Measurements from ENCODE around the gene LRSAM1. TPM values are rescaled to one million over a fixed set of nuclear protein-coding genes. Genes with fewer than 3 reads are reported as not detected.
A peak's percentile ranks its signal among the peaks of the same experiment; 100 is the strongest.

The LRSAM1 gene
- total RNA-seq, 1 donor from 2014 or later, result 6.7 TPM

DNA sequence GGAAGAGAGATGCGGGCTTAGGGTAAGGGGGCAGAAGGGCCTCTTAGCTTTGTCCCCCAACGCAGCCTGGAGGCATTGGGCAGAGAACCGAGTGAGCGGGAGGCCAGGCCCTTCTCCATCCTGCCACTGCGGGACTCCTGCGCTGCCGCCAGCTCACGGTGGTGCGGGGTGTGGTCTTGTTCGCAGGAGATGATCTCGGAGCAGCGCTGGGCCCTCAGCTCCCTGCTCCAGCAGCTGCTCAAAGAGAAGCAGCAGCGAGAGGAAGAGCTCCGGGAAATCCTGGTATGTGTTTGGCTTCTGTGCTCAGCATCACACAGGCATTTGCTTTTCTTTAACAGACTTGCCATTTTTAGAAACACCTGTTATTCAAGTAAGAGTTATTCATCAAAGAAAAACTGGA is 41.3 kb downstream of the LRSAM1 start:
- peaks cover 4% of the 10 kb centered on the region for H3K36me3 Mint-ChIP-seq
- peaks cover 33% of the 10 kb centered on the region for H3K4me1 Mint-ChIP-seq
- Histone ChIP-seq H3F3A (ENCODE audit: low read depth) (no peaks in the 10 kb centered on the region), H3K79me2 (ENCODE audit: low read depth) (no peaks in the 10 kb centered on the region), H3K36me3 (no peaks in the 10 kb centered on the region), H3K27ac (no peak overlapping the region), H4K20me1 (ENCODE audit: low read depth) (peaks cover 4% of the 10 kb centered on the region), H3K4me3 (no peak overlapping the region), H3K4me2 (peak overlapping the region; percentile 47), H2AFZ (replicated peaks) (no peak overlapping the region), H3K4me1 (peaks cover 13% of the 10 kb centered on the region), H3K9me3 (ENCODE audit: low read depth) (no peaks in the 10 kb centered on the region), H3K27me3 (no peaks in the 10 kb centered on the region), H3K9ac (no peak overlapping the region)
- H3K27me3 Mint-ChIP-seq (ENCODE audit: insufficient read depth, low read depth), result peaks cover 6% of the 10 kb centered on the region
- no peak for DNase-seq (ENCODE audit: low spot score)
- no peaks in the 10 kb centered on the region for H3K9me3 Mint-ChIP-seq
- H3K4me3 Mint-ChIP-seq, result no peak overlapping the region
- peak overlapping the region; percentile 60 for H3K27ac Mint-ChIP-seq
- TF ChIP-seq EZH2phosphoT487 (IDR thresholded peaks at IDR 0.05), result no peak

GRCh38 chr9:127493592-127494303 is 42.4 kb downstream of the LRSAM1 start:
- Mint-ChIP-seq H3K36me3 (peaks cover 3% of the 10 kb centered on the region), H3K27me3 (ENCODE audit: insufficient read depth, low read depth) (peaks cover 6% of the 10 kb centered on the region), H3K4me3 (no peak overlapping the region), H3K27ac (peak overlapping the region; percentile 66), H3K9me3 (no peaks in the 10 kb centered on the region), H3K4me1 (peaks cover 33% of the 10 kb centered on the region)
- Histone ChIP-seq H3K27ac (no peak overlapping the region), H2AFZ (replicated peaks) (no peak overlapping the region), H3K9me3 (ENCODE audit: low read depth) (no peaks in the 10 kb centered on the region), H3K4me2 (no peak overlapping the region), H3K4me3 (no peak overlapping the region), H3K36me3 (no peaks in the 10 kb centered on the region), H3K27me3 (no peaks in the 10 kb centered on the region), H3K79me2 (ENCODE audit: low read depth) (no peaks in the 10 kb centered on the region), H3K9ac (no peak overlapping the region), H4K20me1 (ENCODE audit: low read depth) (peaks cover 4% of the 10 kb centered on the region), H3F3A (ENCODE audit: low read depth) (no peaks in the 10 kb centered on the region), H3K4me1 (peaks cover 13% of the 10 kb centered on the region)
- no peak for DNase-seq (ENCODE audit: low spot score)
- no peak for TF ChIP-seq EZH2phosphoT487 (IDR thresholded peaks at IDR 0.05)
- TF ChIP-seq, protein P1, sequence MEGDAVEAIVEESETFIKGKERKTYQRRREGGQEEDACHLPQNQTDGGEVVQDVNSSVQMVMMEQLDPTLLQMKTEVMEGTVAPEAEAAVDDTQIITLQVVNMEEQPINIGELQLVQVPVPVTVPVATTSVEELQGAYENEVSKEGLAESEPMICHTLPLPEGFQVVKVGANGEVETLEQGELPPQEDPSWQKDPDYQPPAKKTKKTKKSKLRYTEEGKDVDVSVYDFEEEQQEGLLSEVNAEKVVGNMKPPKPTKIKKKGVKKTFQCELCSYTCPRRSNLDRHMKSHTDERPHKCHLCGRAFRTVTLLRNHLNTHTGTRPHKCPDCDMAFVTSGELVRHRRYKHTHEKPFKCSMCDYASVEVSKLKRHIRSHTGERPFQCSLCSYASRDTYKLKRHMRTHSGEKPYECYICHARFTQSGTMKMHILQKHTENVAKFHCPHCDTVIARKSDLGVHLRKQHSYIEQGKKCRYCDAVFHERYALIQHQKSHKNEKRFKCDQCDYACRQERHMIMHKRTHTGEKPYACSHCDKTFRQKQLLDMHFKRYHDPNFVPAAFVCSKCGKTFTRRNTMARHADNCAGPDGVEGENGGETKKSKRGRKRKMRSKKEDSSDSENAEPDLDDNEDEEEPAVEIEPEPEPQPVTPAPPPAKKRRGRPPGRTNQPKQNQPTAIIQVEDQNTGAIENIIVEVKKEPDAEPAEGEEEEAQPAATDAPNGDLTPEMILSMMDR (IDR thresholded peaks at IDR 0.05), result no peak
- TF ChIP-seq EZH2 (IDR thresholded peaks at IDR 0.05), result no peak

DNA sequence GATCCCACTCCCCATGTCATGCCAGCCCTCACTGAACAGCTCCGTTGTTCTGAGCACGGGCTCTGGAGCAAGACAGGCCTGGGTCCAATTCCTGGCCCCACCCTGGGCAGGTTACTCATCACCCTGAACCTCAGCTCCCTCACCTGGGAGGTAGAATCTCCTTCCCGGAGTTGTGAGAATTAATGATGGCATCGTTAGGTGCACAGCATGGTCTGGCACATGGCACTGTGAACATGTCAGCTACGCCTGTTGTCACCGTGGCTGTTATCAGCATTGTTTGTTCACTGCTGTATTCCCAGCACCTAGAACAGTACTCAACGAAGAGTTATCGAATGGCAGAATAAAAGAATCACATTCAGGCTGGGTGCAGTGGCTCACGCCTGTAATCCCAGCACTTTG is 43.0 kb downstream of the LRSAM1 start:
- TF ChIP-seq EZH2 (IDR thresholded peaks at IDR 0.05), result no peak
- no peak for TF ChIP-seq EZH2phosphoT487 (IDR thresholded peaks at IDR 0.05)
- TF ChIP-seq, protein P1 (IDR thresholded peaks at IDR 0.05), result no peak
- no peaks in the 10 kb centered on the region for H3K9me3 Mint-ChIP-seq
- H3K36me3 ChIP-seq, result no peaks in the 10 kb centered on the region

GRCh38 chr9:127495884-127496555 is 44.7 kb downstream of the LRSAM1 start:
- H3K27ac ChIP-seq, result no peak overlapping the region
- peaks cover 3% of the 10 kb centered on the region for H3K27me3 Mint-ChIP-seq (ENCODE audit: insufficient read depth, low read depth)
- DNase-seq (ENCODE audit: low spot score), result no peak
- no peaks in the 10 kb centered on the region for H3K27me3 ChIP-seq
- TF ChIP-seq EZH2phosphoT487 (IDR thresholded peaks at IDR 0.05), result no peak
- TF ChIP-seq, protein P1 (IDR thresholded peaks at IDR 0.05), result no peak
- no peak for TF ChIP-seq EZH2 (IDR thresholded peaks at IDR 0.05)
- H3K36me3 Mint-ChIP-seq, result peaks cover 2% of the 10 kb centered on the region
- no peaks in the 10 kb centered on the region for H4K20me1 ChIP-seq (ENCODE audit: low read depth)
- H3K4me2 ChIP-seq, result no peak overlapping the region
- no peaks in the 10 kb centered on the region for H3K36me3 ChIP-seq
- H3F3A ChIP-seq (ENCODE audit: low read depth), result no peaks in the 10 kb centered on the region
- peak overlapping the region; percentile 37 for H3K27ac Mint-ChIP-seq
- H3K9ac ChIP-seq, result no peak overlapping the region
- no peak overlapping the region for H3K4me3 Mint-ChIP-seq
- H3K9me3 ChIP-seq (ENCODE audit: low read depth), result no peaks in the 10 kb centered on the region
- H3K4me3 ChIP-seq, result no peak overlapping the region
- H3K9me3 Mint-ChIP-seq, result no peaks in the 10 kb centered on the region
- H3K79me2 ChIP-seq (ENCODE audit: low read depth), result no peaks in the 10 kb centered on the region
- H3K4me1 Mint-ChIP-seq, result peaks cover 27% of the 10 kb centered on the region
- H2AFZ ChIP-seq (replicated peaks), result no peak overlapping the region
- peaks cover 22% of the 10 kb centered on the region for H3K4me1 ChIP-seq

More for the DNA sequence above, 43.0 kb downstream of the LRSAM1 start:
- H3K79me2 ChIP-seq (ENCODE audit: low read depth), result no peaks in the 10 kb centered on the region
- H3K27me3 Mint-ChIP-seq (ENCODE audit: insufficient read depth, low read depth), result peaks cover 6% of the 10 kb centered on the region
- H3K4me1 ChIP-seq, result peaks cover 13% of the 10 kb centered on the region
- no peaks in the 10 kb centered on the region for H3K9me3 ChIP-seq (ENCODE audit: low read depth)
- H3K4me3 Mint-ChIP-seq, result no peak overlapping the region
- H3K4me3 ChIP-seq, result no peak overlapping the region
- H3K4me1 Mint-ChIP-seq, result peaks cover 30% of the 10 kb centered on the region
- no peak overlapping the region for H3K4me2 ChIP-seq
- H4K20me1 ChIP-seq (ENCODE audit: low read depth), result peaks cover 4% of the 10 kb centered on the region
- H3K27ac Mint-ChIP-seq, result no peak overlapping the region
- H3K27me3 ChIP-seq, result no peaks in the 10 kb centered on the region
- H3K27ac ChIP-seq, result no peak overlapping the region
- H3F3A ChIP-seq (ENCODE audit: low read depth), result no peaks in the 10 kb centered on the region
- peaks cover 2% of the 10 kb centered on the region for H3K36me3 Mint-ChIP-seq
- no peak overlapping the region for H2AFZ ChIP-seq (replicated peaks)
- no peak for DNase-seq (ENCODE audit: low spot score)
- H3K9ac ChIP-seq, result no peak overlapping the region
